GM12872 (cell line): Measurements from ENCODE around the gene NPVF.

ENCODE experiments used
- TF ChIP-seq, protein P1 (sequence below): IDR thresholded peaks from 3 replicates; pipeline ENCODE4 v1.5.1; 2011; ENCODE audit warnings: low read depth, mild to moderate bottlenecking, low read length, moderate library complexity; ENCODE audit not compliant: insufficient read depth

NPVF gene

DNA sequence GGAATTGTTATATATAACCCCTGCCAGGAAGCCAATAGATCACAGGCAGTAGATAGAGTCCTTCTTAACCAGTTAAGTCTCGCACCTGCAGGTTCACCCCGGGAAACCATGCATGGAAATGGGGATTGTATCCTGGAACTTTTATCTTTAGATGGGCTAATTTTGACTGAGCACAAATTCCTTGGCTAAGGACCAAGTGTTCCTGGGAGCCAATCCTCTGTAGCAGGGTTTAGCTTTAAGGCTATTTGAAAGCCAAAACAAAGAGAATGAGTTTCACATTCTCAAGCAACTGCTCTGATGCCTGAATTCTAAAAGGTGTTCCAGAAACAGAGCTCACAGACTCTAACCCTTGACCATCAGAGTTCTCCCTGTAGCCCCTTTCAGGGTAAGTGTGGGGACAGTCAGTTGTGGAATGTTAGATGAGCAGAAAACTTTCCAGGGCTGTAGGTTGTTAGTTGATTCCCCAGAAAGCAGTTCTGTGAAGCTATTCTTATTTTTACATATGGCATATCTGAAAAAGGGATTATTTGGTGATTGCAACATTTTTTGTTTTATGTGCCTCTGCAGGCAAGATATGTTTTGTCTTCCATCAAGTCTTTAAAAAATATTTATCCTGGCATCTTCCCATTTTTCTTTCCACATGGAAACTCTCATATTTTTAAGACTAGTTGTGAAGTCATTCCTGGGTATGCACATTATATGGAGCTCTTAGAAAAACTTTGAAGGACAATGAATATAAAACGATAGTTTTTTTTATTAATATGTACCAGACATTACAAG is 16.2 kb upstream of the NPVF start:
- TF ChIP-seq, protein P1, sequence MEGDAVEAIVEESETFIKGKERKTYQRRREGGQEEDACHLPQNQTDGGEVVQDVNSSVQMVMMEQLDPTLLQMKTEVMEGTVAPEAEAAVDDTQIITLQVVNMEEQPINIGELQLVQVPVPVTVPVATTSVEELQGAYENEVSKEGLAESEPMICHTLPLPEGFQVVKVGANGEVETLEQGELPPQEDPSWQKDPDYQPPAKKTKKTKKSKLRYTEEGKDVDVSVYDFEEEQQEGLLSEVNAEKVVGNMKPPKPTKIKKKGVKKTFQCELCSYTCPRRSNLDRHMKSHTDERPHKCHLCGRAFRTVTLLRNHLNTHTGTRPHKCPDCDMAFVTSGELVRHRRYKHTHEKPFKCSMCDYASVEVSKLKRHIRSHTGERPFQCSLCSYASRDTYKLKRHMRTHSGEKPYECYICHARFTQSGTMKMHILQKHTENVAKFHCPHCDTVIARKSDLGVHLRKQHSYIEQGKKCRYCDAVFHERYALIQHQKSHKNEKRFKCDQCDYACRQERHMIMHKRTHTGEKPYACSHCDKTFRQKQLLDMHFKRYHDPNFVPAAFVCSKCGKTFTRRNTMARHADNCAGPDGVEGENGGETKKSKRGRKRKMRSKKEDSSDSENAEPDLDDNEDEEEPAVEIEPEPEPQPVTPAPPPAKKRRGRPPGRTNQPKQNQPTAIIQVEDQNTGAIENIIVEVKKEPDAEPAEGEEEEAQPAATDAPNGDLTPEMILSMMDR, result no peak

DNA sequence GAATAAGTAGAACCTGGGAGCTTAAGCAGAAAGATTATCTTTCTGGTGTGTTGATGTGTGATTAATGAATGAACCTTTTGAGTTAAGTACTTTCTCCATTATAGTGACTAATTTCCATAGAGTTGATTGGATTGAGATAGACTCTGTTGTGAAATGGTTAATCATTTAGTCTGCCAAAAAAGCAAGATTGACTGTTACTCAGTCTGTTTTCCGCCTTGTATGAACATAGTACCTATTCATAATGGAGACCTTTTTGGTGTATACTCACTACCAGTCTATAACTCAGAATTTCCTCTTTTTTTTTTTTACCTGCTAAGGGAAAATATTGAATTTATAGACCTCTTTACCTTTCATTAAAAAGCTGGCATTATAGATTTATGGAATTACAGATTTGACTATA is 14.4 kb upstream of the NPVF start:
- TF ChIP-seq, protein P1, result no peak

DNA sequence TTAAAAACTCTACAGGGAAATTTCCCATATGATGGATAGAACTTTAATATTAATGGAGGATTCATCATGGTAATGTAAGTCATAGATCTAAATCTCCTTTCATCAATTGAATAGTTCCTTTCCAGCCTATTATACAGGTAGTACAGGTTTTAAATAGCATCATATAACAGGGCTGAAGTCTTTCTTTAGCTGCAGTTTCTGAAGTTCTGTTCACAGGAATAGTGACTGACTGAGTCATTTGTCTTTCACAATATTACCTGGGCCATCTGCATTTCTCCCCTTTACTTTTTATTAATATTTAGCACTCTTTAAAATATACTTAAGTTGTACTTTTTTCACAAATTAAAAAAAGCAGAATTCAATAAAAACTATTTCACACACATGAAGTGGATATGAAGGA is 12.6 kb upstream of the NPVF start:
- TF ChIP-seq, protein P1, result no peak

DNA sequence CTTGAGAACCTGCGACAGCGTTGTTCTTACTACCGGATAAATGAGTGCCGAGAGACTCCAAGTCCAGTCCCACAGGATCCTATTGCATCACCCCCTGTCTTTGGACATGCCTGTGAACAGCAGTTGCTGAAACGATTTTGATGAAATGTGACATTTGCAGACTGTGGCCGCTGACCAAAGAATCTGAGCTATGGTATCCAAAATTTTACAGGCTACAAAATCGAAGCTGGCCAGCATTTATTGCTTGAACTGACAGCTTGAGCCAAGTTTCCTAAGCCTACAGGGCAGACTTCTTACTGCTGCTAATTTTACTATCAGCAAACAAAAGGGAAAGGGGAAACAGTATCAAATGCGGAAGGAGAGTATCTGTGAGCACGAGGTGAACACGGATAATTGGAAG is 12.1 kb upstream of the NPVF start:
- TF ChIP-seq, protein P1, result no peak

DNA sequence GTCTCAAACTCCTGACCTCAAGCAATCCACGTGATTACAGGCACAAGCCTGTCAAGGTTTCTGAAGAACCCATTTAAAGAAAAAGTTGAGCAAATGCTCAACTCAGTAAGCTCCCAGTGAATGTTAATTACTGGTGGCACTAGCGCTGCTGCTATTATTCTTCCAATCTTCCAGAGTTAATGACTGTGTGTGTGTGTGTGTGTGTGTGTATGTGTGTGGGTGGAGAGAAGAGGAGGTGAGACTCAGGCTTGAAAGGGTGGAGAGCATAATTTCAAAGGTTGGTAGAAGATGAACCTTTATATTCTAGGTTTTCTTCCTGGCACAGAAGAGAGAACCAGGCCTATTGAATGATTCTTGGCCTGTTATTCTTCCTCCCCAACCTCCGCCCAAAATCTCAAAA is 11.6 kb upstream of the NPVF start:
- TF ChIP-seq, protein P1, result no peak

DNA sequence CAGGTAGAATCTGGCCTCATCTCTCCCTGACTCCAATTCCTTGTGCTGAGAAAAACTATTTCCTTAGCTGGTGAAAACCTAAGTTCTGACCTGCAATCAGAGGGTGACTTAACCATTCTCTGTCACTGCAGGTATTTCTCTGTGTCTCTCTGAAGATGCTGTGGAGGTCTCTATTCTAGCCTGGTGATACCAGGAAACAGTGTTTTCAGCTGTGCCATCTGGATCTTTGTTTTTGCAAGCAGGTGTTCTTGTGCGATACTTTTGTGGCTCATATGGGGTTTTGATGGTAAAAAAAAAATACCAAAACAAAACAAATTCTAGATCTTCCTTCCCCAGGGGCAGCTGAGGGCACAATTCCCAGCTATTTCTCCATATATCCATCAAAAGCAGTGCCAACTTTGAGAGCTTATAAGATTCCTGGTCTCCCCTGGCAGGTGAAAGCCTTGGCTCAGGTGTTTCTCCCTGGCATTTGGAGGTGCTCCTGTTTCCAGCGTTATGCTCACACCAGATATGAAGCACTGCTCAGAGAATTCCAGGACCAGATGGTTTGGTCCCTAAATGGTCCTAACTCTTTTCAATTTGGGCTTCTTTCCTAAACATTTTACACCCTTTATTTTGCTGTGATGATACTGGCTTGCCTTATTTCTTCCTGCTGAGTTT is 9.9 kb upstream of the NPVF start:
- TF ChIP-seq, protein P1, result no peak

DNA sequence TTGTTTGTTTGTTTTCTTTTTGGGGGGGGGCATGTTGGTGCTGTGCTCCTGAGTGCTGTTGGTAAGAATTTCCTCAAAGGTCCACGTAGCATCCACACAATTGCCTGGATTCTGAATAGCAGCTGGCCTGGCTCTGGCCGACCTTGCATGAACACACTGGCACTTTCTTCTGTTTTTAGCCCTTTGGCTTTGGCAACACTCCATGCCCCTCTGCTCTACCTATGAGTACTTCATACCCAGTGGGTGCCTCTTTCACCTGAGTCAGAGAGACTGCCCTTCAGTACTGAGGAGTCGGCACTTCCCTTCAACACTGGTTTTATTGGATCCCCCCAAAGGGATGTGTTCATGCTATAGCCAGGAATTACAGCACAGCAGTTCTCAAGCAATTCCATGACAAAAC is 7.2 kb upstream of the NPVF start:
- TF ChIP-seq, protein P1, result no peak
